H1 (cell line): ENCODE measurements around the gene MITF. TPM values are rescaled to one million over a fixed set of nuclear protein-coding genes. Genes with fewer than 3 reads are reported as not detected.

Source experiments
- CTCF ChIA-PET: fragments of 300-600 bp; sonication (Branson Sonifier 250); formaldehyde crosslinking; loops from one replicate; lab custom pipeline; 2021; ENCODE audit not compliant: partially characterized antibody; lab: Charles Lee
- POLR2A ChIA-PET: fragments of 300-600 bp; sonication (Branson Sonifier 250); formaldehyde crosslinking; loops from one replicate; lab custom pipeline; 2021; ENCODE audit warnings: inconsistent platforms; ENCODE audit not compliant: partially characterized antibody; lab: Charles Lee
- DNase-seq, 2 experiments: peaks; one replicate each; pipeline versions ENCODE4 v3.0.0 to v3.0.0-alpha.2; 2010 to 2022; ENCODE audit warnings: low spot score in 2 of 2, low read depth in 1 of 2, mixed read lengths in 1 of 2
- FAIRE-seq: peaks from 2 replicates; lab custom pipeline; 2011; peaks lifted over from hg19 to GRCh38; lab: Jason Lieb, UNC
- H2AFZ ChIP-seq: 2 replicates; pipeline ENCODE4 v1.8.1; 2012; ENCODE audit warnings: low read length, inconsistent platforms
- H2AK5ac ChIP-seq: 2 replicates; pipeline ENCODE4 v1.6.1; 2013; ENCODE audit warnings: low read depth, low read length
- H2BK120ac ChIP-seq: replicated peaks from 2 replicates; pipeline ENCODE3; 2013; ENCODE audit warnings: low read depth, low read length, inconsistent platforms
- H2BK12ac ChIP-seq: 2 replicates; pipeline ENCODE4 v1.6.1; 2013; ENCODE audit warnings: low read depth, low read length
- H2BK15ac ChIP-seq: 2 replicates; pipeline ENCODE4 v1.6.1; 2013; ENCODE audit warnings: low read length
- H2BK20ac ChIP-seq: 2 replicates; pipeline ENCODE4 v1.6.1; 2013; ENCODE audit warnings: low read length
- H2BK5ac ChIP-seq: 2 replicates; pipeline ENCODE4 v1.6.1; 2013; ENCODE audit warnings: low read depth, low read length
- H3K14ac ChIP-seq: 2 replicates; pipeline ENCODE4 v1.6.1; 2013; ENCODE audit warnings: inconsistent platforms; ENCODE audit not compliant: insufficient read length
- H3K18ac ChIP-seq: 2 replicates; pipeline ENCODE4 v1.6.1; 2013; ENCODE audit warnings: low read length; ENCODE audit errors: extremely low read depth
- H3K23ac ChIP-seq: 2 replicates; pipeline ENCODE4 v1.6.1; 2013; ENCODE audit warnings: inconsistent platforms; ENCODE audit not compliant: insufficient read length
- H3K23me2 ChIP-seq: 2 replicates; pipeline ENCODE4 v1.6.1; 2013; ENCODE audit warnings: low read depth, low read length
- H3K27ac ChIP-seq: 2 replicates; pipeline ENCODE4 v1.6.1; 2011; ENCODE audit warnings: low read depth, low read length, inconsistent platforms
- H3K27me3 ChIP-seq, 4 experiments: replicated peaks in 1 of 4; 1 replicate in 1 of 4; 2 replicates in 3 of 4; pipeline versions ENCODE4 v1.6.1 to v1.8.1; 2011 to 2013; ENCODE audit warnings: low read length in 3 of 4, mild to moderate bottlenecking in 3 of 4, inconsistent platforms in 2 of 4, mixed read lengths in 2 of 4, moderate library complexity in 1 of 4; ENCODE audit not compliant: control insufficient read depth in 3 of 4, insufficient read depth in 3 of 4; ENCODE audit errors: extremely low read depth in 1 of 4
- H3K36me3 ChIP-seq, 4 experiments: 2 replicates each; pipeline versions ENCODE4 v1.6.1 to v1.8.1; 2011 to 2013; ENCODE audit warnings: mild to moderate bottlenecking in 4 of 4, low read length in 3 of 4, moderate library complexity in 2 of 4, control low read depth in 1 of 4, inconsistent platforms in 1 of 4; ENCODE audit not compliant: insufficient read depth in 4 of 4, control insufficient read depth in 2 of 4
- H3K4ac ChIP-seq: replicated peaks from 2 replicates; pipeline ENCODE3; 2013; ENCODE audit warnings: low read length, low read depth, mixed read lengths, inconsistent platforms; ENCODE audit not compliant: insufficient read length
- H3K4me1 ChIP-seq, 4 experiments: replicated peaks in 1 of 4; 1 replicate in 1 of 4; 2 replicates in 3 of 4; pipeline versions ENCODE4 v1.6.1 to v1.8.1; 2011 to 2013; ENCODE audit warnings: low read length in 3 of 4, inconsistent platforms in 2 of 4, mixed read lengths in 1 of 4; ENCODE audit not compliant: insufficient read depth in 4 of 4, control insufficient read depth in 3 of 4
- H3K4me2 ChIP-seq, 2 experiments: 2 replicates each; pipeline versions ENCODE4 v1.6.1 to v1.8.1; 2011 to 2013; ENCODE audit warnings: low read depth in 2 of 2, low read length in 2 of 2, control low read depth in 1 of 2, inconsistent platforms in 1 of 2, mild to moderate bottlenecking in 1 of 2; ENCODE audit not compliant: insufficient read depth in 1 of 2
- H3K4me3 ChIP-seq, 4 experiments: fragments of 200-600, 300-600 bp in 1 of 4; sonication (generic), shearing (Covaris generic), sonication (Bioruptor Twin) in 1 of 4; 2 replicates each; pipeline versions ENCODE4 v1.5.1 to v1.8.1; 2011 to 2016; ENCODE audit warnings: low read length in 4 of 4, low read depth in 3 of 4, control low read depth in 2 of 4, inconsistent platforms in 2 of 4, mild to moderate bottlenecking in 2 of 4, mixed read lengths in 1 of 4, moderate library complexity in 1 of 4; ENCODE audit not compliant: insufficient read depth in 2 of 4; ENCODE audit errors: extremely low read depth in 1 of 4
- H3K56ac ChIP-seq: replicated peaks from 2 replicates; pipeline ENCODE3; 2013; ENCODE audit warnings: low read depth, mild to moderate bottlenecking, mixed read lengths, low read length, inconsistent platforms; ENCODE audit not compliant: insufficient read length
- H3K79me1 ChIP-seq: 2 replicates; pipeline ENCODE4 v1.6.1; 2013; ENCODE audit warnings: low read depth, low read length, control low read depth
- H3K79me2 ChIP-seq, 2 experiments: 2 replicates each; pipeline versions ENCODE4 v1.6.1 to v1.8.1; 2012 to 2013; ENCODE audit warnings: low read length in 2 of 2, mild to moderate bottlenecking in 2 of 2, inconsistent platforms in 1 of 2; ENCODE audit not compliant: insufficient read depth in 2 of 2, control insufficient read depth in 1 of 2
- H3K9ac ChIP-seq, 4 experiments: replicated peaks in 1 of 4; 1 replicate in 1 of 4; 2 replicates in 3 of 4; pipeline versions ENCODE4 v1.6.1 to v1.8.1; 2011 to 2013; ENCODE audit warnings: low read depth in 3 of 4, low read length in 3 of 4, control low read depth in 2 of 4, mild to moderate bottlenecking in 2 of 4, moderate library complexity in 2 of 4, inconsistent platforms in 1 of 4; ENCODE audit errors: extremely low read depth in 1 of 4
- H3K9me3 ChIP-seq, 2 experiments: 2 replicates each; pipeline versions ENCODE4 v1.6.1 to v1.8.1; 2012 to 2013; ENCODE audit warnings: mild to moderate bottlenecking in 2 of 2, moderate library complexity in 2 of 2, control low read depth in 1 of 2, inconsistent platforms in 1 of 2, low read depth in 1 of 2, low read length in 1 of 2, mixed read lengths in 1 of 2; ENCODE audit not compliant: insufficient read depth in 2 of 2
- H4K20me1 ChIP-seq, 2 experiments: replicated peaks in 1 of 2; 2 replicates each; pipeline versions ENCODE3 to v1.8.1; 2011 to 2013; ENCODE audit warnings: inconsistent platforms in 2 of 2, low read length in 2 of 2, mild to moderate bottlenecking in 1 of 2; ENCODE audit not compliant: insufficient read depth in 2 of 2, control insufficient read depth in 1 of 2
- H4K5ac ChIP-seq: 2 replicates; pipeline ENCODE4 v1.6.1; 2013; ENCODE audit warnings: low read length, low read depth, mixed read lengths, inconsistent platforms; ENCODE audit not compliant: insufficient read length
- H4K8ac ChIP-seq: 2 replicates; pipeline ENCODE4 v1.8.0; 2013; ENCODE audit warnings: mild to moderate bottlenecking, moderate library complexity, low read length, inconsistent platforms; ENCODE audit not compliant: insufficient read depth; ENCODE audit errors: extremely low read depth
- H4K91ac ChIP-seq: replicated peaks from 2 replicates; pipeline ENCODE3; 2013; ENCODE audit warnings: low read length, mixed read lengths, inconsistent platforms; ENCODE audit not compliant: insufficient read length
- ASH2L ChIP-seq: fragments of 200-600, 300-600 bp; sonication (generic); IDR thresholded peaks from one replicate; pipeline ENCODE4 v1.7.1; 2017; ENCODE audit warnings: low read length
- BACH1 ChIP-seq: IDR thresholded peaks from 2 replicates; pipeline ENCODE4 v1.6.1; 2012; ENCODE audit warnings: low read length, improper control_type of control experiment
- BCL11A ChIP-seq, 2 experiments: IDR thresholded peaks; one replicate each; pipeline ENCODE4 v1.6.1; 2011; ENCODE audit warnings: low read depth in 2 of 2, low read length in 2 of 2, mild to moderate bottlenecking in 2 of 2
- CEBPB ChIP-seq: IDR thresholded peaks from 2 replicates; pipeline ENCODE4 v1.6.1; 2012; ENCODE audit warnings: low read depth, low read length
- CREB1 ChIP-seq: IDR thresholded peaks from 2 replicates; pipeline ENCODE4 v1.6.1; 2012; ENCODE audit warnings: inconsistent platforms
- HDAC2 ChIP-seq, 2 experiments: fragments of 300-600 bp in 1 of 2; sonication (generic) in 1 of 2; IDR thresholded peaks; 2 replicates each; pipeline ENCODE4 v1.6.1; 2011 to 2012; ENCODE audit warnings: low read depth in 2 of 2, low read length in 2 of 2, mild to moderate bottlenecking in 2 of 2, moderate library complexity in 2 of 2, borderline replicate concordance in 1 of 2, inconsistent platforms in 1 of 2
- KDM4A ChIP-seq: IDR thresholded peaks from one replicate; pipeline ENCODE4 v1.7.1; 2012; ENCODE audit warnings: low read depth, mild to moderate bottlenecking, moderate library complexity, low read length, inconsistent platforms; ENCODE audit not compliant: severe bottlenecking
- MAFK ChIP-seq: IDR thresholded peaks from 2 replicates; pipeline ENCODE4 v1.6.1; 2012; ENCODE audit warnings: low read depth, mild to moderate bottlenecking, improper control_type of control experiment, low read length
- RAD21 ChIP-seq, 2 experiments: IDR thresholded peaks in 1 of 2; conservative IDR thresholded peaks in 1 of 2; 2 replicates each; pipeline ENCODE4 v1.6.1; 2011; ENCODE audit warnings: low read depth in 2 of 2, low read length in 2 of 2, improper control_type of control experiment in 1 of 2, inconsistent platforms in 1 of 2, mild to moderate bottlenecking in 1 of 2, moderate library complexity in 1 of 2
- SP1 ChIP-seq: IDR thresholded peaks from 2 replicates; pipeline ENCODE4 v1.6.1; 2011; ENCODE audit warnings: low read depth, low read length
- SRF ChIP-seq: IDR thresholded peaks from 2 replicates; pipeline ENCODE4 v1.6.1; 2011; ENCODE audit warnings: mild to moderate bottlenecking, low read depth, low read length, moderate library complexity
- TAF1 ChIP-seq: IDR thresholded peaks from 2 replicates; pipeline ENCODE4 v1.6.1; 2011; ENCODE audit warnings: mild to moderate bottlenecking, low read depth, low read length
- WGBS, 2 experiments: shearing (Covaris generic) in 1 of 2; methylation state at CpG; one replicate each; pipeline versions ENCODE4 v1.1.6 to v1.1.7; 2013 to 2015; ENCODE audit warnings: low lambda C conversion rate in 2 of 2, mixed read lengths in 2 of 2, inconsistent platforms in 1 of 2, low coverage in 1 of 2, missing lambda C conversion rate in 1 of 2; ENCODE audit not compliant: insufficient replicate concordance in 2 of 2, insufficient coverage in 1 of 2, insufficient read length in 1 of 2; ENCODE audit errors: extremely low coverage in 1 of 2, missing lambda C conversion rate in 1 of 2; 5-methylcytosine and 5-hydroxymethylcytosine counted together
- polyA plus RNA-seq, 7 experiments: library from polyadenylated mRNA; depleted of rRNA in 3 of 7; stranded (reverse) in 5 of 7; unstranded in 2 of 7; fragments of >200 nt in 5 of 7; fragments of 200-250 nt in 2 of 7; gene quantifications; 1 replicate in 5 of 7; 2 replicates in 1 of 7; 4 replicates in 1 of 7; pipeline versions ENCODE4 v1.2.1 to v1.2.3, GENCODE V29; 2011 to 2013; ENCODE audit warnings: missing spikeins in 2 of 7, mixed read lengths in 2 of 7
- total RNA-seq: library from RNA; stranded (reverse); fragmentation: NEBNext Ultra II Directional; extraction: Animal tissue kit (Norgen Biotek cat#: 25700); gene quantifications from 2 replicates; pipeline ENCODE4 v1.2.1, GENCODE V29; 2021
- TF ChIP-seq, protein P1 (sequence below): IDR thresholded peaks from 2 replicates; pipeline ENCODE4 v1.6.1; 2012; ENCODE audit warnings: inconsistent platforms
- TF ChIP-seq, protein P2 (sequence below): IDR thresholded peaks from 2 replicates; pipeline ENCODE4 v1.6.1; 2011; ENCODE audit warnings: low read depth, mild to moderate bottlenecking, low read length; ENCODE audit not compliant: insufficient read depth

Gene MITF
- total and polyA plus RNA-seq, 2 of the 8 experiments (the other 6 are each of a cell fraction or from before 2014, with no cell fraction given), result 0.53 to 1.4 TPM

DNA sequence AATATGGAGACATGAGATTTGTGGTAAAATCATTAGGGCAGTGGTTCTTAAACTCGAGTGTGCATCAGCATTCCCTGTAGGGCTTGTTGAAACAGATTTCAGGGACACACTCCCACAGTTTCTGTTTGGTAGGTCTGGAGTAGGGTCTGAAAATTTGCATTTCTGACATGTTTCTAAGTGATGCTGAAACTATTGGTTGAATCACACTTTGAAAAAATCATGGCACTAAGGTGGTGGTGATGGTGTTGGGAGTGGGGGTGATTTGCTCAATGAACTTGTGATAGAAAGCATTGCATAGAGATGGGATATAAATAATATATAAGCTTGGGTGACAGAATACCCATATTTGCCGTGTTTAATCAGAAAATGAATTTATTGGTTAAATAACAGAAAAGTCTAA, 11.3 kb downstream of the MITF start:
- H3K4me3 ChIP-seq, result no peak overlapping the region
- no peaks in the 10 kb centered on the region for H3K79me2 ChIP-seq
- no peak overlapping the region for H3K4me2 ChIP-seq
- no peaks in the 10 kb centered on the region for H3K27me3 ChIP-seq
- H4K91ac ChIP-seq, result no peak overlapping the region
- H2BK12ac ChIP-seq, result no peak overlapping the region
- no peak overlapping the region for H3K56ac ChIP-seq
- ChIA-PET CTCF (interaction anchor here (1.3 kb wide), 1 partner anchor 11 kb away, joined by 3 read pairs; the partner anchor contains the start of gene MITF), POLR2A (no interaction called here)
- H3K14ac ChIP-seq, result no peak overlapping the region
- no peaks in the 10 kb centered on the region for H3K4me1 ChIP-seq
- H4K8ac ChIP-seq, result no peak overlapping the region
- H2BK5ac ChIP-seq, result no peak overlapping the region
- no peaks in the 10 kb centered on the region for H3K79me1 ChIP-seq
- WGBS, 2 experiments, result 94% methylated on average over 2 of the region's 2 CpGs; no CpG with 5 or more reads in 1 of the 2 experiments
- no peaks in the 10 kb centered on the region for H4K20me1 ChIP-seq
- H3K27ac ChIP-seq, result no peak overlapping the region
- no peak overlapping the region for H2AK5ac ChIP-seq
- DNase-seq (no peak), FAIRE-seq (no peak)
- peaks cover 4 to 7% of the 10 kb centered on the region in 2 experiments; a peak in 1 of 4 replicates for H3K9me3 ChIP-seq
- H2BK120ac ChIP-seq, result no peak overlapping the region
- H3K4ac ChIP-seq, result no peak overlapping the region
- no peak overlapping the region for H4K5ac ChIP-seq
- H2BK20ac ChIP-seq, result no peak overlapping the region
- no peak overlapping the region for H3K23ac ChIP-seq
- H2AFZ ChIP-seq, result no peak overlapping the region
- no peaks in the 10 kb centered on the region for H3K36me3 ChIP-seq
- H3K18ac ChIP-seq, result no peak overlapping the region
- no peaks in the 10 kb centered on the region for H3K23me2 ChIP-seq
- no peak overlapping the region for H2BK15ac ChIP-seq
- H3K9ac ChIP-seq, result no peak overlapping the region
- TF ChIP-seq RAD21 (IDR thresholded peaks at IDR 0.05 in 1 of 2, conservative IDR thresholded peaks at IDR 0.05 in 1 of 2; ENCODE audit: low read depth in 2 of 2, low read length in 2 of 2) (no peak), TAF1 (no peak), SP1 (no peak), ASH2L (no peak), MAFK (no peak), CREB1 (no peak), BCL11A (IDR thresholded peaks at IDR 0.05; ENCODE audit: low read depth in 2 of 2, low read length in 2 of 2) (no peak), BACH1 (no peak), HDAC2 (IDR thresholded peaks at IDR 0.05; ENCODE audit: borderline replicate concordance in 1 of 2, low read depth in 2 of 2, low read length in 2 of 2) (no peak), KDM4A (no peak), SRF (no peak), CEBPB (no peak)
- TF ChIP-seq, protein P1, sequence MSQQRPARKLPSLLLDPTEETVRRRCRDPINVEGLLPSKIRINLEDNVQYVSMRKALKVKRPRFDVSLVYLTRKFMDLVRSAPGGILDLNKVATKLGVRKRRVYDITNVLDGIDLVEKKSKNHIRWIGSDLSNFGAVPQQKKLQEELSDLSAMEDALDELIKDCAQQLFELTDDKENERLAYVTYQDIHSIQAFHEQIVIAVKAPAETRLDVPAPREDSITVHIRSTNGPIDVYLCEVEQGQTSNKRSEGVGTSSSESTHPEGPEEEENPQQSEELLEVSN, result no peak
- TF ChIP-seq, protein P2, sequence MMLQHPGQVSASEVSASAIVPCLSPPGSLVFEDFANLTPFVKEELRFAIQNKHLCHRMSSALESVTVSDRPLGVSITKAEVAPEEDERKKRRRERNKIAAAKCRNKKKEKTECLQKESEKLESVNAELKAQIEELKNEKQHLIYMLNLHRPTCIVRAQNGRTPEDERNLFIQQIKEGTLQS, result no peak
